ENCODE measurements around the gene PC.

PC gene

GRCh38 chr11:66871521-66871901, 86.7 kb downstream of the PC start:
- no peak overlapping the region for H3K4me3 ChIP-seq (ENCODE audit: control insufficient read depth, low read depth, low read length)
- TF ChIP-seq CTCF (conservative IDR thresholded peaks at IDR 0.05; ENCODE audit: control insufficient read depth, insufficient read depth, low read depth, low read length): no peak

DNA sequence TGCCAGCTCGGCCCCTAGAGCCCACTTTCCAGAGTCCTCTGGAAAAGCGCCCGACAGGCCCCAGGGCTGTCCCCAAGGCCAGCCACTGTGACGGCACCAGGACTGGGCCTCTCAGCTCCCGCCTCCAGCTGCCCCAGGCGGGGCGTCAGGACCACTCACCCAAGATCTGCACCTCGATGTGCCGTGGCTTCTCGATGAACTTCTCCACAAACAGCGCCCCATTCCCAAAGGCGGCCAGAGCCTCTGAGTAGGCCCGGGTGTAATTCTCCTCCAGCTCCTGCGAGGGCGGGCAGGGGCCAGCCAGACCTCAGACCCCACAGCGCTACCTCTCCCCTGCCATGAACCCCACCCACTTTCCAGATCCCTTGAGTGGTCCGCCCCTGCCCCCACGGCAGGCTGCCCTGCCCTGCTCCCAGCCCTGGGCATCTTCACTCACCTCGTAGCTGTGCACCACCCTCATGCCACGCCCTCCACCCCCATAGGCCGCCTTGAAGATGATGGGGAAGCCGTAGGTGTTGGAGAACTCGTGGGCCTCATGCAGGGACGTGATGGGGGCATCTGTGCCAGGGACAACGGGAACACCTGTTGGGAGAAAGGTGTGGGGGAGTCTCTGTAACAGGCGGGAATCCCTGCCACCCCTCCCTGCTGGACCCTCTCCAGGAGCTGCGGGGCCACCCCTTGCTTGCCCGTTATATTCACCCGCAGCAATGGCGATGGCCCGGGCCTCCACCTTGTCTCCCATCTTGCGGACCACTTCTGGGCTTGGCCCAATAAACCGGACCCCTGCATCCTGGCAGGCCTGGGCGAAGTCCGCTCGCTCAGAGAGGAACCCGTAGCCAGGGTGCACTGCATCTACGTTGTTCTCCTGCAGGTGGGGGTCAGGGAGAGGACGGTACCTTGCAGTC, 87.3 kb downstream of the PC start:
- no peak for DNase-seq (ENCODE audit: low read depth)
- no peak for TF ChIP-seq CTCF (conservative IDR thresholded peaks at IDR 0.05; ENCODE audit: control insufficient read depth, insufficient read depth, low read depth, low read length)
- no peak overlapping the region for H3K4me3 ChIP-seq (ENCODE audit: control insufficient read depth, low read depth, low read length)

More at GRCh38 chr11:66871521-66871901, 86.7 kb downstream of the PC start:
- DNase-seq (ENCODE audit: low read depth): no peak

DNA sequence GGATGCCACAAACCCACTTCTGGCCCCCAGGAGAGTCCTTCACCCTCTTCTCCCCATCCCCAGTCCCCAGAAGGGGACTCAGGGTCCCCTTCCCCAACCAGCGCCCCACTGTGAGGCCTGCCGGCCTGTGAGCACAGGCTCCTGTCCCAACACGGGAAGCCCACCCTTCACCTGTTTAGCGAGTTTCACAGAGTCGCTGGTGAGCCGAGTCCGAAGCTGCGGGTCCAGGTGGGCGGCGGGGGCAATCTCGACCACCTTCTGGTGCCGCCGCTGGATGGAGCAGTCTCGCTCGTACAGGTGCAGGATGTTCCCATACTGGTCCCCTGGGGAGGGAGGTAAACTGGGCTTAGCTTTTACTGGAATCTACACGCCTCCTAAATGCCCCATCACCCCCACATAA, 88.1 kb downstream of the PC start:
- no peak for DNase-seq (ENCODE audit: low read depth)
- no peak overlapping the region for H3K4me3 ChIP-seq (ENCODE audit: control insufficient read depth, low read depth, low read length)
- no peak for TF ChIP-seq CTCF (conservative IDR thresholded peaks at IDR 0.05; ENCODE audit: control insufficient read depth, insufficient read depth, low read depth, low read length)

DNA sequence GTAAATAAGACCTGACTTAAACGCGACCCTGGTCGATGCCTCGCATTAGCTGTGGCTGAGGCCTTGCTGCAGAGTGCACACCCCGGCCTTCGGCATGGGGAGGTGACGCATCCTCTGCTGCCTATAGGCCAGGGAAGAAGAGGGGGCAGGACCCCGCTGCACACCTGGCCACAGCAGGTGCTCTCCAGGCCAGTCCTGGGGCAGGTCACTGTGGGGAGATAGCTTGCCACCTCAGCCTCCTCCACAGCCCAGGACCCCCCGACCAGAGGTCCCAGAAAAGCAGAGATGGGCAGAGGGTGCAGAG, 88.7 kb downstream of the PC start:
- no peak for DNase-seq (ENCODE audit: low read depth)
- TF ChIP-seq CTCF (conservative IDR thresholded peaks at IDR 0.05; ENCODE audit: control insufficient read depth, insufficient read depth, low read depth, low read length): no peak
- H3K4me3 ChIP-seq (ENCODE audit: control insufficient read depth, low read depth, low read length): no peak overlapping the region

DNA sequence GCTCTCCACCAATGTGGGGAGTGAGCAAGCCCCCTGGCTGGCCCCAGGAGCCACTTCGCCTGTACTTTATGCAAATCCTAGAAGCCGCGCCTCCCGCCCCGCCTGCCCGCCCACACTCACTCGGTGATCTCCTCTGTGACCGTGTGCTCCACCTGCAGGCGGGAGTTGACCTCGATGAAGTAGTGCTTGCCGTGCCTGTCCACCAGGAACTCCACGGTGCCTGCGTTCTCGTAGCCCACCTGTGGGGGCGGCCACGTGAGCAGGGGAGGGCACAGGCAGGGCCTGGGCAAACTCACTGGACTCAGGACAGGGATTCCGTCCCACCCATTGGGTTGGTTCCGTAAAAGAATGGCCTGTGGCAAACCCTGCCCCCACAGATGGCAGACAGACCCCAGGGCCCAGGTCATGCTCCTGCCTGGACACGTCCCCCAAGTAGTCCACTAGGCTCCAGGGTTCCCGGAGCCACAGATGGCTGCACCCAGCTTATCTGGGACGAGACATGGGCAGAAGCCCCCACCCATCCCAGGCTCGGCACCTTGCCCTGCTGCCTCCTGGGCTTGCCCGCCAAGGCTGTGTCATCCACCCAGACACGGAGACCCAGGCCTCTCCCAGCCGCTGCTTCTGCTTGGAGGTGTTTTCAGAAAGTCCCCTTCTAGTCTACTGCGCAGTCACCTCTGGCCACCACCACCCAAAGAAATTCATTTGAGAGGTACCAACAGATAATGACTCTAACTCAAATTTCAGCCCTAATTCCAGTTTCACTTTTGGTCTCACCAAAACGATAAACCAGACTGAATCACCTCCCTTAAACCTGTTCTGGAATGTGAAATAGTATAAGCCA, 89.2 kb downstream of the PC start:
- DNase-seq (ENCODE audit: low read depth): no peak
- H3K4me3 ChIP-seq (ENCODE audit: control insufficient read depth, low read depth, low read length): no peak overlapping the region
- no peak for TF ChIP-seq CTCF (conservative IDR thresholded peaks at IDR 0.05; ENCODE audit: control insufficient read depth, insufficient read depth, low read depth, low read length)

DNA sequence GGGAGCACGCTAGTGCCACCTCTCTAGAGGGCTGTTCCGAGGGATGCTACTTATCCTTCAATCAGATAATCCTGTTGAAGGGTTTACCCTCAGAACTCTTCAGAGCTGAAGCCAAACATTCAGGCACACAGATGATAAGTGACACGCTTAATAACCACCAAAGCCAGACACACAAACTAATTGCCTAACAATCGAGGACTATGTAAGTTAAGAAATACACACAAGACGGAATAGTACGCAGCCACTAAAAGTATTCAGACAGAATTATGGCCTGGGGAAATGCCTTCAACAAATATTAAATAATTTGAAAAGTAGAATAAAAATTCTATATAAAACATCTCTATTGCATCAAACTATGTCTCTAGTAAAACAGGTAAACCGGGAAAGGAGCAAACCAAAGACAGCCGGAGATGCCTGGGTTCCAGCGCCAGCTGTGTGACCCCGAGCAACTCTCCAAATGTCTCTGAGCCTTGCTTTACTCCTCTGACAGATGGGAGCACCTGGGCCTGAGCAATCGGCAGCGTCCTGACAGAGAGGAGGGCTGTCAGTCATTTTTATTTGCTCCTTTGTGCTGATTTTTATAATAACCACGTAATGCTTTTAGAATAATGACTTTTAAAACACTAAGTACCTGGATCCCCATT, 90.0 kb downstream of the PC start:
- no peak for DNase-seq (ENCODE audit: low read depth)
- no peak for TF ChIP-seq CTCF (conservative IDR thresholded peaks at IDR 0.05; ENCODE audit: control insufficient read depth, insufficient read depth, low read depth, low read length)
- no peak overlapping the region for H3K4me3 ChIP-seq (ENCODE audit: control insufficient read depth, low read depth, low read length)
